Measurements from ENCODE around the gene GLRX. TPM values are rescaled to one million over a fixed set of nuclear protein-coding genes. Genes with fewer than 3 reads are reported as not detected.
"Not testable (repeated sequence)": the region's sequence is repeated elsewhere in the genome, so short reads cannot be mapped to it uniquely, and the experiment has no call there.

Gene GLRX
- total RNA-seq, 1 experiment from 2014 or later: 17.9 TPM

- Mint-ChIP-seq H3K27ac (ENCODE audit: unreplicated experiment) (no peak overlapping the region), H3K36me3 (ENCODE audit: insufficient read depth, unreplicated experiment) (peaks cover 10% of the 10 kb centered on the region), H3K27me3 (ENCODE audit: insufficient read depth, unreplicated experiment) (no peaks in the 10 kb centered on the region), H3K4me1 (ENCODE audit: low read depth, unreplicated experiment) (peaks cover 34% of the 10 kb centered on the region), H3K9me3 (ENCODE audit: unreplicated experiment) (no peaks in the 10 kb centered on the region), H3K4me3 (ENCODE audit: unreplicated experiment) (no peak overlapping the region)
- Histone ChIP-seq H3K4me3 (ENCODE audit: low read depth, low read length) (no peak overlapping the region), H3K9me3 (no peaks in the 10 kb centered on the region), H3K27me3 (replicated peaks; ENCODE audit: control insufficient read depth, insufficient read depth, low read length) (no peaks in the 10 kb centered on the region), H3K36me3 (ENCODE audit: control insufficient read depth, insufficient read depth, low read length) (no peaks in the 10 kb centered on the region), H3K4me1 (peaks cover 21% of the 10 kb centered on the region)
- no TSS peak for BruUV-seq (replicated peaks)
- POLR2A ChIA-PET: no interaction called here
- no peak for DNase-seq
- CTCF ChIA-PET: interaction anchor here (0.9 to 1.8 kb wide), 3 partner anchors 31 to 481 kb away, joined by 4 to 5 read pairs (median 4); no protein-coding TSS in a partner anchor
- intact Hi-C loops (cut with micrococcal nuclease; ENCODE audit: unreplicated experiment): loop anchor here (5.0 kb wide), 2 partner anchors 331 to 391 kb away; no protein-coding TSS in a partner anchor
- TF ChIP-seq CTCF (IDR thresholded peaks at IDR 0.05; ENCODE audit: insufficient read depth in 1 of 2, low read depth in 1 of 2, low read length in 1 of 2, severe bottlenecking in 1 of 2, unreplicated experiment in 1 of 2): no peak
Measured at GRCh38 chr5:95856501-95856981, 34.0 kb upstream of the GLRX start.

DNA sequence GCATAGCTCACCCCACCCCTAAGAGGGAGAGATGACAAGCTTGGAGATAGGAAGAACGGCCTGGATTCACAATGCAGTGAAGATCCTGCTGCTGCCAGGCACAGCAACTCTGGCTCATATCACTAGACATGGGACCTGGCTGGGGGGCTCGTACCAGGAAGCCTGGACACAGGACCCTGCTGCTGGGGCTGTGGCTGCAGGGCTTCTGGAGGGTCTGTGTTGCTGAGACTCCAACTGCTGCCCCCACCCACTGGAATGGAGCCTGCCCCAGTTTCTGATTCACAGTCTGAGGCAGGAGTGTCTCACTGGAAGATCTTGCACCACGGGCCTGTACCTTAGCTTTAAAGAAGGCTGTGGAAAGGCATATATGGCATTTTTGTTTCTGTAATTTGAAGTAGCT, 31.0 kb upstream of the GLRX start:
- peaks cover 4% of the 10 kb centered on the region for H3K36me3 Mint-ChIP-seq (ENCODE audit: insufficient read depth, unreplicated experiment)
- no peak overlapping the region for H3K27ac Mint-ChIP-seq (ENCODE audit: unreplicated experiment)
- H3K9me3 Mint-ChIP-seq (ENCODE audit: unreplicated experiment): no peaks in the 10 kb centered on the region
- no peak for DNase-seq
- POLR2A ChIA-PET: no interaction called here
- intact Hi-C loops (cut with micrococcal nuclease; ENCODE audit: unreplicated experiment): no loop called here
- peaks cover 13% of the 10 kb centered on the region for H3K4me1 Mint-ChIP-seq (ENCODE audit: low read depth, unreplicated experiment)
- H3K27me3 Mint-ChIP-seq (ENCODE audit: insufficient read depth, unreplicated experiment): no peaks in the 10 kb centered on the region
- Histone ChIP-seq H3K36me3 (ENCODE audit: control insufficient read depth, insufficient read depth, low read length) (no peaks in the 10 kb centered on the region), H3K4me1 (peaks cover 10% of the 10 kb centered on the region), H3K4me3 (ENCODE audit: low read depth, low read length) (no peak overlapping the region), H3K27me3 (replicated peaks; ENCODE audit: control insufficient read depth, insufficient read depth, low read length) (no peaks in the 10 kb centered on the region), H3K9me3 (no peaks in the 10 kb centered on the region)
- H3K4me3 Mint-ChIP-seq (ENCODE audit: unreplicated experiment): no peak overlapping the region
- no TSS peak for BruUV-seq (replicated peaks)
- TF ChIP-seq CTCF (IDR thresholded peaks at IDR 0.05; ENCODE audit: insufficient read depth in 1 of 2, low read depth in 1 of 2, low read length in 1 of 2, severe bottlenecking in 1 of 2, unreplicated experiment in 1 of 2): no peak
- CTCF ChIA-PET: interaction anchor here (0.7 to 1.0 kb wide), 2 partner anchors 72 to 214 kb away, joined by 4 read pairs; no protein-coding TSS in a partner anchor

DNA sequence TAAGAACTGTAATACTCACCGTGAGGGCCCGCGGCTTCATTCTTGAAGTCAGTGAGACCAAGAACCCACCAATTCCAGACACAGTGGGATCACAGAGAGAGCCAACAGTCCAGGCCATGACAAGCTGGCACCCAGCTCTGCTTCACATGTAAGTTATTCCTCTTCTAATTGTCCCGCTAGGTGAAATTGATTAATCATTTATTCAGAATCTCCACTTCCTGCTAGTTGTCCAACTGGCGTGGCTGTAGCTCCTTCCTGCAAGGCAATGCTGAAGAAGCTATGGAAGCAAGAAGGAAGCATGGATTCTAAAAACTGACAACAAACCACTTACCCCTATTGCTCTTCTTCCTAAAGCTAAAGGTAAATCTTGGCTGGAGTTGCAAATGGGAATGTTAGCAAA, 30.0 kb upstream of the GLRX start:
- peaks cover 5% of the 10 kb centered on the region for H3K4me1 ChIP-seq
- no peaks in the 10 kb centered on the region for H3K9me3 ChIP-seq
- Mint-ChIP-seq H3K4me1 (ENCODE audit: low read depth, unreplicated experiment) (peaks cover 6% of the 10 kb centered on the region), H3K9me3 (ENCODE audit: unreplicated experiment) (no peaks in the 10 kb centered on the region), H3K4me3 (ENCODE audit: unreplicated experiment) (no peak overlapping the region), H3K27me3 (ENCODE audit: insufficient read depth, unreplicated experiment) (no peaks in the 10 kb centered on the region), H3K36me3 (ENCODE audit: insufficient read depth, unreplicated experiment) (peaks cover 4% of the 10 kb centered on the region), H3K27ac (ENCODE audit: unreplicated experiment) (no peak overlapping the region)
- no peak overlapping the region for H3K4me3 ChIP-seq (ENCODE audit: low read depth, low read length)
- no peaks in the 10 kb centered on the region for H3K27me3 ChIP-seq (replicated peaks; ENCODE audit: control insufficient read depth, insufficient read depth, low read length)
- intact Hi-C loops (cut with micrococcal nuclease; ENCODE audit: unreplicated experiment): no loop called here
- ChIA-PET CTCF (interaction anchor here (0.6 to 1.0 kb wide), 3 partner anchors 21 to 221 kb away, joined by 4 to 7 read pairs (median 4); no protein-coding TSS in a partner anchor), POLR2A (no interaction called here)
- no peak for TF ChIP-seq CTCF (IDR thresholded peaks at IDR 0.05; ENCODE audit: insufficient read depth in 1 of 2, low read depth in 1 of 2, low read length in 1 of 2, severe bottlenecking in 1 of 2, unreplicated experiment in 1 of 2)
- no peak for DNase-seq
- no TSS peak for BruUV-seq (replicated peaks)
- no peaks in the 10 kb centered on the region for H3K36me3 ChIP-seq (ENCODE audit: control insufficient read depth, insufficient read depth, low read length)

GRCh38 chr5:95851141-95851540, 28.6 kb upstream of the GLRX start:
- H3K4me1 ChIP-seq; intact Hi-C loops (cut with micrococcal nuclease; ENCODE audit: unreplicated experiment); H3K9me3 ChIP-seq; H3K36me3 Mint-ChIP-seq (ENCODE audit: insufficient read depth, unreplicated experiment); POLR2A ChIA-PET; BruUV-seq (replicated peaks); H3K9me3 Mint-ChIP-seq (ENCODE audit: unreplicated experiment); H3K36me3 ChIP-seq (ENCODE audit: control insufficient read depth, insufficient read depth, low read length); DNase-seq; H3K4me3 ChIP-seq (ENCODE audit: low read depth, low read length); H3K27me3 Mint-ChIP-seq (ENCODE audit: insufficient read depth, unreplicated experiment); H3K27me3 ChIP-seq (replicated peaks; ENCODE audit: control insufficient read depth, insufficient read depth, low read length); H3K4me1 Mint-ChIP-seq (ENCODE audit: low read depth, unreplicated experiment); H3K27ac Mint-ChIP-seq (ENCODE audit: unreplicated experiment); H3K4me3 Mint-ChIP-seq (ENCODE audit: unreplicated experiment): not testable (repeated sequence)
- CTCF ChIA-PET: interaction anchor here (0.7 kb wide), 1 partner anchor 41 kb away, joined by 3 read pairs; no protein-coding TSS in a partner anchor
